Measurements from ENCODE around the gene GGA3. TPM values are rescaled to one million over a fixed set of nuclear protein-coding genes. Genes with fewer than 3 reads are reported as not detected.
"Not testable (repeated sequence)": the region's sequence is repeated elsewhere in the genome, so short reads cannot be mapped to it uniquely, and the experiment has no call there.

The GGA3 gene
- total RNA-seq, 1 experiment from 2014 or later = 61.6 TPM

- in situ Hi-C loops (cut with HindIII; ENCODE audit: low pct_unique_long_range_greater_than_20kb, low sequenced_read_pairs) (no loop called here), intact Hi-C loops (cut with micrococcal nuclease; ENCODE audit: unreplicated experiment) (no loop called here)
- DNase-seq (ENCODE audit: low read depth, low spot score) (no peak), ATAC-seq (peak; percentile 26)
- TSS peak; percentile 79 for BruUV-seq (replicated peaks)
- ChIA-PET CTCF (interaction anchor here (2.9 kb wide), 1 partner anchor 10 kb away, joined by 21 read pairs; the partner anchor contains the start of gene MIF4GD), POLR2A (interaction anchor here (0.6 to 0.8 kb wide), 3 partner anchors 45 to 264 kb away, joined by 3 to 4 read pairs (median 3); no protein-coding TSS in a partner anchor)
- H3K27me3 ChIP-seq (ENCODE audit: control insufficient read depth, insufficient read depth, low read length) = no peaks in the 10 kb centered on the region
- no peaks in the 10 kb centered on the region for H3K9me3 ChIP-seq (ENCODE audit: control insufficient read depth, insufficient read depth, low read depth, low read length)
- H3K4me3 ChIP-seq (ENCODE audit: low read depth in 2 of 2, low read length in 2 of 2) = peak overlapping the region; percentile 88 to 98
- peak overlapping the region; percentile 95 for H3K27ac ChIP-seq (ENCODE audit: low read length)
- H3K36me3 ChIP-seq (ENCODE audit: control insufficient read depth, insufficient read depth, low read length) = peaks cover 7% of the 10 kb centered on the region; the same call in 1 of the 2 replicates
- no peak for TF ChIP-seq TCF7L2 (IDR thresholded peaks at IDR 0.05; ENCODE audit: low read depth, low read length)
- TF ChIP-seq REST (IDR thresholded peaks at IDR 0.05; ENCODE audit: insufficient read depth in 1 of 2, low read depth in 2 of 2, low read length in 1 of 2) = no peak
- no peak for TF ChIP-seq CTCF (IDR thresholded peaks at IDR 0.05)
- TF ChIP-seq SIN3A (IDR thresholded peaks at IDR 0.05; ENCODE audit: borderline replicate concordance, insufficient read depth, low read depth, low read length) = no peak
- no peak for TF ChIP-seq POLR2AphosphoS5 (IDR thresholded peaks at IDR 0.05; ENCODE audit: low read depth, low read length)
- H3K4me1 ChIP-seq (ENCODE audit: control insufficient read depth, insufficient read depth, low read length) = peaks cover 15% of the 10 kb centered on the region
These were observed 618 bp downstream of the GGA3 start for GRCh38 chr17:75260641-75261335.

GRCh38 chr17:75257228-75257627, 4.2 kb downstream of the GGA3 start:
- H3K9me3 ChIP-seq (ENCODE audit: control insufficient read depth, insufficient read depth, low read depth, low read length); H3K36me3 ChIP-seq (ENCODE audit: control insufficient read depth, insufficient read depth, low read length); BruUV-seq (replicated peaks); POLR2A ChIA-PET; intact Hi-C loops (cut with micrococcal nuclease; ENCODE audit: unreplicated experiment); in situ Hi-C loops (cut with HindIII; ENCODE audit: low pct_unique_long_range_greater_than_20kb, low sequenced_read_pairs); DNase-seq (ENCODE audit: low read depth, low spot score); H3K27me3 ChIP-seq (ENCODE audit: control insufficient read depth, insufficient read depth, low read length); CTCF ChIA-PET; ATAC-seq; H3K4me1 ChIP-seq (ENCODE audit: control insufficient read depth, insufficient read depth, low read length); H3K27ac ChIP-seq (ENCODE audit: low read length); H3K4me3 ChIP-seq (ENCODE audit: low read depth in 2 of 2, low read length in 2 of 2): not testable (repeated sequence)

- BruUV-seq (replicated peaks); H3K4me3 ChIP-seq (ENCODE audit: low read depth in 2 of 2, low read length in 2 of 2); CTCF ChIA-PET; ATAC-seq; H3K9me3 ChIP-seq (ENCODE audit: control insufficient read depth, insufficient read depth, low read depth, low read length); H3K4me1 ChIP-seq (ENCODE audit: control insufficient read depth, insufficient read depth, low read length); DNase-seq (ENCODE audit: low read depth, low spot score); intact Hi-C loops (cut with micrococcal nuclease; ENCODE audit: unreplicated experiment); POLR2A ChIA-PET; H3K27me3 ChIP-seq (ENCODE audit: control insufficient read depth, insufficient read depth, low read length); H3K27ac ChIP-seq (ENCODE audit: low read length); H3K36me3 ChIP-seq (ENCODE audit: control insufficient read depth, insufficient read depth, low read length); in situ Hi-C loops (cut with HindIII; ENCODE audit: low pct_unique_long_range_greater_than_20kb, low sequenced_read_pairs): not testable (repeated sequence)
These were observed 5.3 kb downstream of the GGA3 start for GRCh38 chr17:75255954-75256698.

All from Panc1 (cell line).